CD4-positive, alpha-beta T cell treated with Interleukin-17A for 1 hour (primary cell): ENCODE results near the gene KCMF1.

Experiments used
- DNase-seq: peaks from one replicate; pipeline ENCODE4 v3.0.0-alpha.2; 2020

KCMF1 gene

GRCh38 chr2:85087541-85087940 is 116.6 kb downstream of the KCMF1 start:
- DNase-seq: no peak

- DNase-seq: no peak
Observed at GRCh38 chr2:85088921-85089320, 118.0 kb downstream of the KCMF1 start.

GRCh38 chr2:85089585-85089984 is 118.6 kb downstream of the KCMF1 start:
- DNase-seq: no peak

- DNase-seq: no peak
Observed at GRCh38 chr2:85091838-85092237, 120.9 kb downstream of the KCMF1 start.

GRCh38 chr2:85095094-85095493 is 124.1 kb downstream of the KCMF1 start:
- DNase-seq: no peak

GRCh38 chr2:85096616-85097015 is 125.7 kb downstream of the KCMF1 start:
- DNase-seq: no peak

- no peak for DNase-seq
Observed at GRCh38 chr2:85104228-85104627, 133.3 kb downstream of the KCMF1 start.

- no peak for DNase-seq
Observed at GRCh38 chr2:85106489-85107180, 135.7 kb downstream of the KCMF1 start.
